ENCODE measurements around the gene DPYSL3. TPM values are rescaled to one million over a fixed set of nuclear protein-coding genes. Genes with fewer than 3 reads are reported as not detected.

Gene DPYSL3
- polyA plus RNA-seq, 1 of the 3 experiments (the other 2 are of a cell fraction), result 123 TPM

DNA sequence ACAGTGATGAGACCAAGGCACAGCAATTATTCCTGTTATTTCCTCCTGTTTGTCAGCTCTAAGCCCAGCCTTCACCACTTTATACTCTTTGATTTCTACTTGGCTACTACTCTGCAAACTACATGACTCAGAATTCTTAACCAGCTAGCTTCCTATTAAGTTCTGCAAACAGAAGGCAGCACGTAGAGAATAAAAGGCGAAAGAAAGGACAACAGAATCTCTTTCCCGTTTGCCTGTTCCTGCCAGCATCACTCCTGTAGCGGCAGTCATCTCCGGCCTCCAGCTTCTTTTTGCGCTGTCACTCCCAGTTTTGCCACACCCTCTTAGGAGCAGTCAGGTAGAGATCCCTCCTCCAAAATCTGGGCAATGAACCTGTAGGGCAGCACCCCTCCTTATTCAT is 29.9 kb downstream of the DPYSL3 start:
- H3F3A ChIP-seq (replicated peaks; ENCODE audit: insufficient read depth), result peaks cover 33% of the 10 kb centered on the region
- H3K4me1 ChIP-seq (ENCODE audit: control insufficient read depth in 1 of 2, insufficient read depth in 2 of 2, low read depth in 1 of 2, low read length in 1 of 2), result peaks cover 41 to 49% of the 10 kb centered on the region in 2 experiments
- POLR2A ChIA-PET, result interaction anchor here (1.0 to 1.4 kb wide), 2 partner anchors 76 to 98 kb away, joined by 3 read pairs; no protein-coding TSS in a partner anchor
- TF ChIP-seq POLR2AphosphoS5 (IDR thresholded peaks at IDR 0.05; ENCODE audit: low read depth, low read length) (no peak), JUND (IDR thresholded peaks at IDR 0.05) (0 out of 2 replicates have a peak, but pooled peaks have one; percentile 18)
- peaks cover 4% of the 10 kb centered on the region; the same call in 1 of the 2 replicates for H3K9me3 ChIP-seq
- peak overlapping the region; percentile 31; the same call in 1 of the 2 replicates for H3K4me2 ChIP-seq
- no peaks in the 10 kb centered on the region for H3K27me3 ChIP-seq (ENCODE audit: insufficient read depth)
- CTCF ChIA-PET, result interaction anchor here (1.1 kb wide), 1 partner anchor 97 kb away, joined by 3 read pairs; no protein-coding TSS in a partner anchor
- 73% methylated on average over 6 of the region's 6 CpGs for WGBS (ENCODE audit: low lambda C conversion rate)
- no peak for DNase-seq
- H4K20me1 ChIP-seq (ENCODE audit: insufficient read depth), result no peaks in the 10 kb centered on the region
- no peaks in the 10 kb centered on the region for H3K9me2 ChIP-seq
- H3K9ac ChIP-seq, result no peak overlapping the region
- H2AFZ ChIP-seq (ENCODE audit: low read depth), result no peak overlapping the region
- no peak overlapping the region for H3K4me3 ChIP-seq (ENCODE audit: low read depth in 2 of 2, low read length in 1 of 2)
- peaks cover 0 to 3% of the 10 kb centered on the region in 2 experiments for H3K36me3 ChIP-seq (replicated peaks in 1 of 2; ENCODE audit: control insufficient read depth in 1 of 2, insufficient read depth in 2 of 2, low read length in 1 of 2)
- H3K27ac ChIP-seq (ENCODE audit: low read depth in 2 of 2, low read length in 1 of 2), result peak overlapping the region; percentile 58 to 63
- peaks cover 73% of the 10 kb centered on the region for H3K79me2 ChIP-seq (ENCODE audit: insufficient read depth)

DNA sequence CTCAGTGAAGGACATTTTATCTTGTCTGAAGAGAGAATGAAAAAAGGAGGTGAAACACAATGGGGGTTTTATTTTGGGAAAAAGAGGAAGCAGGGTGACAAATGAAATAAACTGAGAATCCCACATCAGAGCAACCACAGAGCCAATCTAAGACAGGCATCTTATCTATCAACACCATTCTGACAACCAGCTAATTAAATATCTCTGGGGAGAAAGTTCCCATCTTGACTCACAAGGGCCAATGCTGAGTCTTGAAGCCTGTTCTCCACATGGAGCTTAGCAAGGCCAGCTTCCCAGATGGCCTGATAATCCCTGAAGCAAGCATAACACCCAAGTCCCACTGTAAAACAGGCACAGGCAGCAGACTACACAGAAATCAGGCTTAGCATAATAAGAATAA is 30.4 kb downstream of the DPYSL3 start:
- POLR2A ChIA-PET, result interaction anchor here (1.0 kb wide), 1 partner anchor 77 kb away, joined by 3 read pairs; no protein-coding TSS in a partner anchor

DNA sequence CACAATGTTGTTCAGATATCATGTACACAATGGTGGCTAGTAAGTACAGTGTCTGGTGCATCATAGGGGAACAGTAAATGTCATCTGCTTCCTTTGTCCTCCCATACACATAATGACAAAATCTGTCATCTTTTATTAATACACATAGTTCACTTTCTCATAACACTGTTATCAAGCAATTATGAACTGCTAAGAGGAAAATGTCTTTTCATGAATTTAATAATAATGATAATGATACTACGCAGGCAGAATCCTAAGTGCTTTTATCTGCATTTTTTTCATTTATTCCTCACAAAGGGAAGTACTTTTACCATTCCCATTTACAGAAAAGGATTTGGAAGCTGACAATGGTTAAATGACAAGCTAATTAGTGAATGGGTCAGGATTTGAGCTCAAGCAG is 35.7 kb downstream of the DPYSL3 start:
- Histone ChIP-seq H4K20me1 (ENCODE audit: insufficient read depth) (no peaks in the 10 kb centered on the region), H3K27ac (ENCODE audit: low read depth in 2 of 2, low read length in 1 of 2) (peak overlapping the region in 1 of 2 experiments; percentile 92; a peak in 2 of 4 replicates), H2AFZ (ENCODE audit: low read depth) (no peak overlapping the region), H3K4me3 (ENCODE audit: low read depth in 2 of 2, low read length in 1 of 2) (no peak overlapping the region), H3K9ac (no peak overlapping the region), H3K36me3 (replicated peaks in 1 of 2; ENCODE audit: control insufficient read depth in 1 of 2, insufficient read depth in 2 of 2, low read length in 1 of 2) (peaks cover 0 to 5% of the 10 kb centered on the region in 2 experiments), H3K4me1 (ENCODE audit: control insufficient read depth in 1 of 2, insufficient read depth in 2 of 2, low read depth in 1 of 2, low read length in 1 of 2) (peaks cover 24 to 44% of the 10 kb centered on the region in 2 experiments; a peak in 3 of 4 replicates), H3K79me2 (ENCODE audit: insufficient read depth) (peaks cover 55% of the 10 kb centered on the region), H3K9me2 (no peaks in the 10 kb centered on the region), H3K9me3 (peaks cover 4% of the 10 kb centered on the region; the same call in 1 of the 2 replicates), H3K27me3 (ENCODE audit: insufficient read depth) (no peaks in the 10 kb centered on the region), H3F3A (replicated peaks; ENCODE audit: insufficient read depth) (peaks cover 4% of the 10 kb centered on the region), H3K4me2 (no peak overlapping the region)
- peak; percentile 42 for DNase-seq
- 85% methylated on average over 1 of the region's 1 CpG for WGBS (ENCODE audit: low lambda C conversion rate)
- ChIA-PET POLR2A (interaction anchor here (0.6 kb wide), 1 partner anchor 14 kb away, joined by 3 read pairs; no protein-coding TSS in a partner anchor), CTCF (interaction anchor here (2.5 to 2.9 kb wide), 2 partner anchors 21 to 103 kb away, joined by 16 read pairs; no protein-coding TSS in a partner anchor)
- no peak for TF ChIP-seq TAF1 (IDR thresholded peaks at IDR 0.05; ENCODE audit: borderline replicate concordance, low read depth, low read length)
- TF ChIP-seq NFIC (IDR thresholded peaks at IDR 0.05; ENCODE audit: borderline replicate concordance), result no peak
- no peak for TF ChIP-seq USF1 (IDR thresholded peaks at IDR 0.05; ENCODE audit: borderline replicate concordance, low read depth)
- 0 out of 2 replicates have a peak, but pooled peaks have one; percentile 1 for TF ChIP-seq RAD21 (IDR thresholded peaks at IDR 0.05; ENCODE audit: low read length)
- TF ChIP-seq EZH2phosphoT487 (IDR thresholded peaks at IDR 0.05; ENCODE audit: borderline replicate concordance, low read depth), result no peak
- TF ChIP-seq TEAD4 (IDR thresholded peaks at IDR 0.05; ENCODE audit: borderline replicate concordance, insufficient read depth), result no peak
- peak; percentile 70 for TF ChIP-seq GATA2 (CRISPR knock-in tag; IDR thresholded peaks at IDR 0.05)
- no peak for TF ChIP-seq MXI1 (IDR thresholded peaks at IDR 0.05; ENCODE audit: low read depth, low read length)
- no peak for TF ChIP-seq YY1 (IDR thresholded peaks at IDR 0.05; ENCODE audit: low read depth)
- TF ChIP-seq RCOR1 (IDR thresholded peaks at IDR 0.05; ENCODE audit: low read length), result peak; percentile 87
- no peak for TF ChIP-seq RFX5 (IDR thresholded peaks at IDR 0.05; ENCODE audit: low read length)

More for the DNA sequence above, 30.4 kb downstream of the DPYSL3 start:
- peaks cover 4% of the 10 kb centered on the region; the same call in 1 of the 2 replicates for H3K9me3 ChIP-seq
- H3K79me2 ChIP-seq (ENCODE audit: insufficient read depth), result peaks cover 78% of the 10 kb centered on the region
- H3K4me2 ChIP-seq, result peak overlapping the region; percentile 31; the same call in 1 of the 2 replicates
- TF ChIP-seq EP300 (IDR thresholded peaks at IDR 0.05; ENCODE audit: borderline replicate concordance in 1 of 2, low read depth in 1 of 2, low read length in 1 of 2) (peak in 1 of 2 experiments; percentile 40; a peak in 1 of 4 replicates), FOSL2 (IDR thresholded peaks at IDR 0.05; ENCODE audit: borderline replicate concordance, low read depth) (no peak), GATA2 (CRISPR knock-in tag; IDR thresholded peaks at IDR 0.05) (peak; percentile 80), CHD2 (IDR thresholded peaks at IDR 0.05; ENCODE audit: low read length, partially characterized antibody) (peak; percentile 52), IRF3 (IDR thresholded peaks at IDR 0.05; ENCODE audit: low read depth, low read length) (0 out of 2 replicates have a peak, but pooled peaks have one; percentile 5)
- TF ChIP-seq, protein P1, sequence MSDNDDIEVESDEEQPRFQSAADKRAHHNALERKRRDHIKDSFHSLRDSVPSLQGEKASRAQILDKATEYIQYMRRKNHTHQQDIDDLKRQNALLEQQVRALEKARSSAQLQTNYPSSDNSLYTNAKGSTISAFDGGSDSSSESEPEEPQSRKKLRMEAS (IDR thresholded peaks at IDR 0.05; ENCODE audit: low read depth), result no peak
- H3K4me3 ChIP-seq (ENCODE audit: low read depth in 2 of 2, low read length in 1 of 2), result no peak overlapping the region
- CTCF ChIA-PET, result interaction anchor here (1.1 to 1.7 kb wide), 2 partner anchors 15 to 97 kb away, joined by 3 to 5 read pairs; no protein-coding TSS in a partner anchor
- no peak overlapping the region for H3K9ac ChIP-seq
- peaks cover 0 to 5% of the 10 kb centered on the region in 2 experiments for H3K36me3 ChIP-seq (replicated peaks in 1 of 2; ENCODE audit: control insufficient read depth in 1 of 2, insufficient read depth in 2 of 2, low read length in 1 of 2)
- H3K27ac ChIP-seq (ENCODE audit: low read depth in 2 of 2, low read length in 1 of 2), result peak overlapping the region; percentile 58 to 63; a peak in 3 of 4 replicates
- DNase-seq, result peak; percentile 40
- no peaks in the 10 kb centered on the region for H4K20me1 ChIP-seq (ENCODE audit: insufficient read depth)
- H3K27me3 ChIP-seq (ENCODE audit: insufficient read depth), result no peaks in the 10 kb centered on the region
- peaks cover 36 to 44% of the 10 kb centered on the region in 2 experiments for H3K4me1 ChIP-seq (ENCODE audit: control insufficient read depth in 1 of 2, insufficient read depth in 2 of 2, low read depth in 1 of 2, low read length in 1 of 2)
- H3F3A ChIP-seq (replicated peaks; ENCODE audit: insufficient read depth), result peaks cover 27% of the 10 kb centered on the region
- H3K9me2 ChIP-seq, result no peaks in the 10 kb centered on the region
- H2AFZ ChIP-seq (ENCODE audit: low read depth), result no peak overlapping the region

Measured in SK-N-SH (cell line).